ENCODE data around the gene TMEM82. TPM values are rescaled to one million over a fixed set of nuclear protein-coding genes. Genes with fewer than 3 reads are reported as not detected.

The TMEM82 gene
- total RNA-seq, 2 experiments from 2014 or later: not detected

DNA sequence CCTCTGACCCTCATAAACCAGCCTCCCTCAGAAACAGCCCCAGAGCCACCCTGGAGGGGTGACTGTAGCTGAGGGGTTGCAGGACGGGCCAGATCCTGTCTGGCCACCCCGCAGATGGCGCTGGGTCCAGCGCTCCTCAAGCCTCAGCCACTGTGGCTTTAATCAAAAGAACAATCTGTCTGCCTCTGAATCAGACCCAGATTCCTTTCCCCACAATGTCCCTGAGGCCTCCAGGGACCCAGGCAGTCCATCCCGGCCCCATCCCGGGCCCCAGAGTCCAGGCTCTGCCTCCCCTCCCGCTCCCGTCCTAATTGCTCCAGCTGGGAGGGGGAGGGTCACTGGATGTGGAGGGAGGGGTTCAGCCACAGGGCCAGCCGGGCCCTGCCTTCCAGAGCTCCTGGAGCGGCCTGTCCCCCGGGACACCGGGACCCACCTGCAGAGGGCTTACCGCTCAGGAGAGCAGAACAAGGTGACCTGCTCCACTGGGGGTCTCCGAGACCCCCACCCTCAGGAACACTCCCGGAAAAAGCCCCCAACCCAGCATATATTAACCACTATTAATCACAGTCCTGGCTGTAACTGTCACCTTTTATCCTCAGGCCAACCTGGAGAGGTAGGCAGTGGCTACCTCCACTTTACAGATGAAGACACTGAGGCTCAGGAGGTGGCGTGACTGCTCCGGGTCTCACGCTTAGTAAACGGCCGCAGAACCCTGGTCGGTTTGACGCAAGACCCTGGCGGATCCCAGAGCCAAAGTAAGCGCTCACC lies 15.5 kb downstream of the TMEM82 start:
- ChIA-PET POLR2A (no interaction called here), CTCF (no interaction called here)
- H3K4me3 ChIP-seq (ENCODE audit: low read length): no peak overlapping the region
- Mint-ChIP-seq H3K27me3 (peaks cover 64% of the 10 kb centered on the region), H3K4me1 (ENCODE audit: low read depth) (peaks cover 15% of the 10 kb centered on the region), H3K9me3 (no peaks in the 10 kb centered on the region), H3K36me3 (ENCODE audit: low read depth) (no peaks in the 10 kb centered on the region), H3K27ac (no peak overlapping the region), H3K4me3 (peak overlapping the region; percentile 77)
- H3K27me3 ChIP-seq (ENCODE audit: control insufficient read depth in 1 of 2, insufficient read depth in 2 of 2, low read length in 2 of 2): peaks cover 24 to 48% of the 10 kb centered on the region in 2 experiments
- DNase-seq: peak in 1 of 14 experiments; percentile 31
- TF ChIP-seq, protein P1, sequence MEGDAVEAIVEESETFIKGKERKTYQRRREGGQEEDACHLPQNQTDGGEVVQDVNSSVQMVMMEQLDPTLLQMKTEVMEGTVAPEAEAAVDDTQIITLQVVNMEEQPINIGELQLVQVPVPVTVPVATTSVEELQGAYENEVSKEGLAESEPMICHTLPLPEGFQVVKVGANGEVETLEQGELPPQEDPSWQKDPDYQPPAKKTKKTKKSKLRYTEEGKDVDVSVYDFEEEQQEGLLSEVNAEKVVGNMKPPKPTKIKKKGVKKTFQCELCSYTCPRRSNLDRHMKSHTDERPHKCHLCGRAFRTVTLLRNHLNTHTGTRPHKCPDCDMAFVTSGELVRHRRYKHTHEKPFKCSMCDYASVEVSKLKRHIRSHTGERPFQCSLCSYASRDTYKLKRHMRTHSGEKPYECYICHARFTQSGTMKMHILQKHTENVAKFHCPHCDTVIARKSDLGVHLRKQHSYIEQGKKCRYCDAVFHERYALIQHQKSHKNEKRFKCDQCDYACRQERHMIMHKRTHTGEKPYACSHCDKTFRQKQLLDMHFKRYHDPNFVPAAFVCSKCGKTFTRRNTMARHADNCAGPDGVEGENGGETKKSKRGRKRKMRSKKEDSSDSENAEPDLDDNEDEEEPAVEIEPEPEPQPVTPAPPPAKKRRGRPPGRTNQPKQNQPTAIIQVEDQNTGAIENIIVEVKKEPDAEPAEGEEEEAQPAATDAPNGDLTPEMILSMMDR (IDR thresholded peaks at IDR 0.05): no peak
- H3K4me1 ChIP-seq (ENCODE audit: insufficient read depth, low read length): peaks cover 21% of the 10 kb centered on the region
- no peak for ATAC-seq (ENCODE audit: poor library complexity)
- no peaks in the 10 kb centered on the region for H3K9me3 ChIP-seq (ENCODE audit: control insufficient read depth in 1 of 2, insufficient read depth in 1 of 2, low read length in 2 of 2)
- no peaks in the 10 kb centered on the region for H3K36me3 ChIP-seq (ENCODE audit: insufficient read depth, low read length)
- intact Hi-C loops (cut with DNase I, micrococcal nuclease): no loop called here
- no peak overlapping the region for H3K27ac ChIP-seq (ENCODE audit: low read depth in 1 of 2, low read length in 2 of 2)

DNA sequence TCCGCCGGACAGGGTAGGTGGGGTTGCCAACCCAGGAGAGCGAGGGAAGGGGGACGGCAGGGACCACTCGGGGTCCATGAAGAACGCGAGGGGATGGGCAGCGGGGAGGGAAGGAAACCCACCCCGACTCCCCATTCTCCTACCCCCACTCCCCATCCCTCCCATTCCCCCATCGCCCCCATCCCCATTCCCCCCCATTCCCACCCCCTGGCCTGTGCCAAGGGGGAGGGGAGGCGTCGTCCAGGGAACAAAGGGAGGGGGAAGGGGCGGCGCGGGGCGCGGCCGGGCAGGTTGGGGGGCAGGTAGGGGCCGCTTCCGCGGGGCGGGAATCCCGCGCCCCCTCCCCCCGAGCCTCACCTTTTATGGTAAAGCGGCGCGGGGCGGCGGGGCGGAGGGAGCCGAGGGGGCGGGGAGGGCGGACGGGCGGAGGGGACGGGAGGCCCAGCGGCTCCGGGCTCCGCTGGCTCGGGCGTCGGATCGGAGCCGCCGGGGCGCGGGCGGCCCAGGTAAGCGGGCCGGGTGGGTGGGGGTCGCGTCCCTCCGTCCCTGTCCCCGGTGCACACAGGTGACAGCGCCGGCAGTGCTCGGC lies 16.1 kb downstream of the TMEM82 start, which contains the start of gene FBLIM1:
Gene FBLIM1 (plus strand): TSS at position 453 of the 589 bp plus-strand sequence. CDS start 6,189 bp downstream, outside the sequence.
- no peak within 1 kb of the TSS for H3K27ac Mint-ChIP-seq
- no peaks in the 10 kb centered on the region for H3K9me3 ChIP-seq (ENCODE audit: control insufficient read depth in 1 of 2, insufficient read depth in 1 of 2, low read length in 2 of 2)
- ATAC-seq (ENCODE audit: poor library complexity) (peak; percentile 37), DNase-seq (peak in 6 of 14 experiments; percentile 5 to 42 (median 32))
- H3K4me3 Mint-ChIP-seq: peak within 1 kb of the TSS; percentile 77
- H3K4me1 Mint-ChIP-seq (ENCODE audit: low read depth): peaks cover 15% of the 10 kb centered on the region
- no peaks in the 10 kb centered on the region for H3K9me3 Mint-ChIP-seq
- H3K4me1 ChIP-seq (ENCODE audit: insufficient read depth, low read length): peaks cover 21% of the 10 kb centered on the region
- POLR2A ChIA-PET: no interaction called here
- CTCF ChIA-PET: no interaction called here
- peaks cover 24 to 48% of the 10 kb centered on the region in 2 experiments for H3K27me3 ChIP-seq (ENCODE audit: control insufficient read depth in 1 of 2, insufficient read depth in 2 of 2, low read length in 2 of 2)
- intact Hi-C loops (cut with DNase I, micrococcal nuclease): no loop called here
- peaks cover 62% of the 10 kb centered on the region for H3K27me3 Mint-ChIP-seq
- no peaks in the 10 kb centered on the region for H3K36me3 Mint-ChIP-seq (ENCODE audit: low read depth)
- TF ChIP-seq, protein P1 (IDR thresholded peaks at IDR 0.05): no peak
- no peak within 1 kb of the TSS for H3K4me3 ChIP-seq (ENCODE audit: low read length)
- H3K27ac ChIP-seq (ENCODE audit: low read depth in 1 of 2, low read length in 2 of 2): no peak within 1 kb of the TSS
- H3K36me3 ChIP-seq (ENCODE audit: insufficient read depth, low read length): no peaks in the 10 kb centered on the region

DNA sequence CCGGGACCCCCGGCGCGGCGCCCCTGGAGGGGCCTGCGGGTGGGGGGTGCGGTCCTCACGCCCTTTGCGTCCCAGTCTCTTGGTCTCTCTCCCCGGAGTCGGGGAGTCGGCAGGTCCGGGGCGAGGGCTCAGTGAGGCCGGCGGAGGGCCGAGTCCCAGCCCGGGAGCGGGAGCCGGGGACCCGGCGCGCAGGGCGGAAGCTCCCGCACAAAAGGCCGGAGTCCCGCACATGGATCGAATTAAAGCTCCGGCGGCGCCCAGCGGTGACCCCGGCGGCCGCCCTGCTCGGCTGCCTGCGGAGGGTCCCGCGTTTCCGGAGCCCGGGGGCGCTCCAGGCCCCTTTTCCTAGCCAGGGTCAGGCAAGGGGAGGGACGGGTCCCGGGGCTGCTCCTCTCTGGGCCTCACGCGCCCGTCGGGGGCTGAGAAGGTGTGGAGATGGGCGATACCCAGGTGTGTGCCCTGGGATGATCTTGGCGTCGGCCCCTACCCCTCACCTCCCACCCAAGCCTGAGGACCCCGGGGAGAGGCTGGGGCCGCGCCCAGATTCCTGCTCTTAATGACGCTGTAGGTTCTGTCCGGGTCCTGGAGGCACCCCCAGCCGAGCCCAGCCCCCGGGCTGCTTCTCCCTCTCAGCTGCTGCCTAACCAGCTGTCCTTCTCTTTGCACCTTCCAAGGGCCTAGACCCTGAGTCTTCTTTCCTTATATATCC lies 16.8 kb downstream of the TMEM82 start:
- Mint-ChIP-seq H3K27me3 (peaks cover 64% of the 10 kb centered on the region), H3K36me3 (ENCODE audit: low read depth) (no peaks in the 10 kb centered on the region), H3K9me3 (no peaks in the 10 kb centered on the region), H3K27ac (no peak overlapping the region), H3K4me3 (peak overlapping the region; percentile 35), H3K4me1 (ENCODE audit: low read depth) (peaks cover 15% of the 10 kb centered on the region)
- DNase-seq (peak in 2 of 14 experiments; percentile 28 to 31), ATAC-seq (ENCODE audit: poor library complexity) (peak; percentile 21)
- TF ChIP-seq, protein P1 (IDR thresholded peaks at IDR 0.05): no peak
- H3K36me3 ChIP-seq (ENCODE audit: insufficient read depth, low read length): no peaks in the 10 kb centered on the region
- peaks cover 24 to 48% of the 10 kb centered on the region in 2 experiments for H3K27me3 ChIP-seq (ENCODE audit: control insufficient read depth in 1 of 2, insufficient read depth in 2 of 2, low read length in 2 of 2)
- ChIA-PET CTCF (no interaction called here), POLR2A (no interaction called here)
- H3K9me3 ChIP-seq (ENCODE audit: control insufficient read depth in 1 of 2, insufficient read depth in 1 of 2, low read length in 2 of 2): no peaks in the 10 kb centered on the region
- intact Hi-C loops (cut with DNase I, micrococcal nuclease): no loop called here
- H3K4me3 ChIP-seq (ENCODE audit: low read length): no peak overlapping the region
- H3K4me1 ChIP-seq (ENCODE audit: insufficient read depth, low read length): peaks cover 21% of the 10 kb centered on the region
- H3K27ac ChIP-seq (ENCODE audit: low read depth in 1 of 2, low read length in 2 of 2): no peak overlapping the region

Data from CD4-positive, alpha-beta T cell (primary cell).